Sciatic nerve (tissue), 2 donors: ENCODE results near the gene TNS4. TPM values are rescaled to one million over a fixed set of nuclear protein-coding genes. Genes with fewer than 3 reads are reported as not detected.

ENCODE experiments used
- ATAC-seq: fragments of 200-7000 bp; cut with Tn5 transposase; one replicate; pipeline ENCODE4 v1.9.1; 2020; ENCODE audit warnings: mild to moderate bottlenecking, moderate library complexity
- DNase-seq: peaks from one replicate; pipeline ENCODE4 v3.0.0-alpha.2; 2020; ENCODE audit warnings: low spot score
- intact Hi-C: fragments of 100-400 bp; cut with DNase I; formaldehyde crosslinking; loops from one replicate; pipeline ENCODE4 v1.14.2; 2022
- total RNA-seq: library from RNA; stranded (reverse); fragmentation: NEBNext Ultra II Directional; extraction: Animal tissue kit (Norgen Biotek cat#: 25700); gene quantifications from one replicate; pipeline ENCODE4 v1.2.1, GENCODE V29; 2021
- donor health status: DM: no; HTN: no; CAD: no.
- donor health status: DM: no; HTN: no; CAD: no.

Gene TNS4
- total RNA-seq, 1 donor from 2014 or later = 0.36 TPM

GRCh38 chr17:40538019-40538935 lies 36.9 kb upstream of the TNS4 start:
- intact Hi-C loops = no loop called here
- DNase-seq (peak; percentile 63), ATAC-seq (no peak)

GRCh38 chr17:40536295-40537171 lies 35.1 kb upstream of the TNS4 start:
- peak; percentile 27 for ATAC-seq
- intact Hi-C loops = no loop called here
- DNase-seq = peak; percentile 75

DNA sequence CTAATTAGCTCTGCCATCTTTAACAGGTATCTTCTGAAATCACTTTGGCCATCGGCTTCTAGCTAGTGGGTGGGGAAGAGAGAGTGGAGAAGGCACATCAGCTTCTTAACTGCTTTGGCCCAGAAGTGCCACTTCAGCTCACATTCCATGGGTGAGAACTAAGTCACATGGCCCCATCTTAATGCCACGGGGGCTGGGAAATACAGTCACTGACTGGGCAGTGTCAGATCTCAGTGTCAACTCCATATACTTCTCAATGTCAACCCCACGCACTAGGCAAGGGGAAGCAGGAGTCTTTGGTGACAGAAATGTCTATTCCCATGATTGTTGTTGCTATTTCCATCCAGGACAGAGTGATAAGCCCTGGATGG lies 34.5 kb upstream of the TNS4 start:
- intact Hi-C loops = no loop called here
- ATAC-seq = no peak
- peak; percentile 38 for DNase-seq

DNA sequence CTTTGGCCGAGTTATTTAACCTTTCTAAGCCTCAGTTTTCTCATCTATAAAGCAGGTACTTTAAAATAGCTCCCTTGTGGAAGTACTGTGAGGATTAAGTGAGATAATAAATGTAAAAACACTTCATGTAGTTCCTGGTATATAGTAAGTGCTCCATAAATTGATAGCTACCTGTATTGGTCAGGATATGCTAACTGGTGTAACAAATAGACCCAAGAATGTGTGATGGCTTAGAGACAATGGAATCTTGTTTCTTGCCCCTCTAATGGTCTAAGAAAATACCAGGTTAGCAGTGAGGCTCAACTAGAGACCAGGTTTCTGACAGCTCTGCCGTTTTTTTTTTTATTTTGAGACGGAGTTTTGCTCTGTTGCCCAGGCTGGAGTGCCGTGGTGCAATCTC lies 34.0 kb upstream of the TNS4 start:
- intact Hi-C loops = no loop called here
- ATAC-seq (no peak), DNase-seq (no peak)

GRCh38 chr17:40534371-40535189 lies 33.2 kb upstream of the TNS4 start:
- intact Hi-C loops = loop anchor here (5.0 kb wide), 1 partner anchor 92 kb away; the partner anchor contains the start of gene IGFBP4
- ATAC-seq (no peak), DNase-seq (peak; percentile 60)

GRCh38 chr17:40533896-40534295 lies 32.5 kb upstream of the TNS4 start:
- ATAC-seq (no peak), DNase-seq (peak; percentile 58)
- intact Hi-C loops = loop anchor here (5.0 kb wide), 1 partner anchor 92 kb away; the partner anchor contains the start of gene IGFBP4

- DNase-seq = peak; percentile 18
- peak; percentile 5 for ATAC-seq
- intact Hi-C loops = loop anchor here (5.0 kb wide), 1 partner anchor 90 kb away; the partner anchor contains the start of gene IGFBP4
These were observed 31.3 kb upstream of the TNS4 start for GRCh38 chr17:40532520-40533253.

- ATAC-seq (no peak), DNase-seq (peak; percentile 61)
- intact Hi-C loops = loop anchor here (5.0 kb wide), 1 partner anchor 89 kb away; the partner anchor contains the start of gene IGFBP4
These were observed 29.9 kb upstream of the TNS4 start for GRCh38 chr17:40531051-40531991.

GRCh38 chr17:40530531-40530994 lies 29.1 kb upstream of the TNS4 start:
- ATAC-seq (no peak), DNase-seq (peak; percentile 48)
- intact Hi-C loops = loop anchor here (5.0 kb wide), 1 partner anchor 88 kb away; the partner anchor contains the start of gene IGFBP4

DNA sequence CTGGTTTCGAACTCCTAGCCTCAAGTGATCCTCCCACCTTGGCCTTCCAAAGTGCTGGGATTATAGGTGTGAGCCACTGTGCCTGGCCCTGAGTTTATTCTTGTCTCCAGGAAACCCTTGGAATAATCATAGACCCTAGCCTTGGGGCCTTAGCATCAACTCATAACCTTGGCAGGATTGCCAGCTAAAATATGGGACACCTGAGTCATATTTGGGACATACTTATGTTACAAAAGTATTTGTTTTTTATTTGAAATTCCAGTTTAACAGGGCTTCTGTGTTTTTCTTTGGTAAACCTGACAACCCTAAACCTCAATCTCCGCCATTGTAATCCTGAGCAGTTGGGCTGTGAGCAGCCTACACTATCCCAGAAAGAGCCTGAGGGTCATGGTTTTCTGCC lies 28.6 kb upstream of the TNS4 start:
- DNase-seq = no peak
- intact Hi-C loops = loop anchor here (5.0 kb wide), 1 partner anchor 88 kb away; the partner anchor contains the start of gene IGFBP4
- ATAC-seq = no peak

DNA sequence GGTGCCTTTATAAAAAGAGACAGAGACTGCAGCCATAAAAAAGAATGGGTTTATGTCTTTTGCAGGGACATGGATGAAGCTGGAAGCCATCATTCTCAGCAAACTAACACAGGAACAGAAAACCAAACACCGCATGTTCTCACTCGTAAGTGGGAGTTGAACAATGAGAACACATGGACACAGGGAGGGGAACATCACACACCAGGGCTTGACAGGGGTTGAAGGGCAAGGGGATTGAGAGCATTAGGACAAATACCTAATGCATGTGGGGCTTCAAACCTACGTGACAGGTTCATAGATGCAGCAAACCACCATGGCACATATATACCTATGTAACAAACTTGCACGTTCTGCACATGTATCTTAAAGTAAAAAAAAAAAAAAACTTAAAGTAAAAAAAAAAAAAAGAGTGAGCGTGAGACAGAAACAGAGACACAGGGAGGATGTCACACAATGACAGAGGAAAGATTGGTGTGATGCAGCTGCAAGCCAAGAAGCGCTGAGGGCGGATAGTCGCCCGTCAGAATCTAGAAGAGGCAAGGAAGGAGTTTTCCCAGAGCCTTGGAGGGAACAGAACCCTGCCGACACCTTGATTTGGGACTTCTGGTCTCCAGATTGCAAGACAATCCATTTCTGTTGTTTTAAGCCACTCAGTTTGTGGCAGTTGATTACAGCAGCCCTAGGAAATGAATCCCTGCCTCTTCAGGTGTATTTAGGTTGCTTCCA lies 27.4 kb upstream of the TNS4 start:
- peak; percentile 34 for DNase-seq
- intact Hi-C loops = no loop called here

GRCh38 chr17:40526668-40527067 lies 25.2 kb upstream of the TNS4 start:
- intact Hi-C loops = no loop called here
- ATAC-seq = peak; percentile 91
- DNase-seq = peak; percentile 65

More for the DNA sequence above, 27.4 kb upstream of the TNS4 start:
- ATAC-seq = no peak

DNA sequence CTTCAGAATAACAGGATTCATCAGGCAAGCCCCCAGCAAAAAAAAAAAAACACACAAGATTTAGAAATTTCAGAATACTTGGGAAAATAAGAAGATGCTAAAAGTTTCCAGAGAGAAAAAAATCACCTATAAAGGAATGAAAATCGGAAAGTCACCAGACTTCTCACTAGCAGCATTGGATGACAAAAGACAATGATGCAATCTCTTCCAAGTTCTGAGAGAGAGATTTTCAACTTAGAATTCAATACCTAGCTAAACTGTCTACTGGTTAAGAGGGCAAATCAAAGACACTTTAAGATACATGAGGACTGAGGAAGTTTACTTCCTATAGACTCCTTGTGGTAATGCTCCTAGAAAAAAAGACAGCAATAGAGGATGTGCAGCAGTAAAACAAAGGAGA lies 23.9 kb upstream of the TNS4 start:
- ATAC-seq (no peak), DNase-seq (no peak)
- intact Hi-C loops = no loop called here

GRCh38 chr17:40524243-40524965 lies 23.0 kb upstream of the TNS4 start:
- ATAC-seq (no peak), DNase-seq (peak; percentile 26)
- intact Hi-C loops = no loop called here

DNA sequence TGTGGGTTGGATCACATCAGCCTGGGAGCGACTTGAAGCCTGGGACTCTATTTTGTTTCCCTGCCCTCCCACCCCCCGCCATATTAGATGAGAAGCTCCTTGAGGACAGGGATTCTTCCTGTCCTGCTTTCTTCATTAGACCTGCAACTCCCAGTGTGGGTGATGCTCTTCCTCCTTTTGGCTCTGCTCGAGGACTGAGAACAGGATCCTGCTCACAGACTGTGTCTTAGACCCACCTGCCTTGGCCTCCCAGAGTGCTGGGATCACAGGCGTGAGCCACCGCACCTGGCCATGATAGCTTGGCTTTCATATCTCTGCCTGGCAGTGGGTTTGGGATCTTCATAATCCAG lies 21.5 kb upstream of the TNS4 start:
- ATAC-seq (no peak), DNase-seq (peak; percentile 10)
- intact Hi-C loops = no loop called here
